H1 (cell line): ENCODE data around the gene MDFI. TPM values are rescaled to one million over a fixed set of nuclear protein-coding genes. Genes with fewer than 3 reads are reported as not detected.

ENCODE experiments used
- CTCF ChIA-PET: fragments of 300-600 bp; sonication (Branson Sonifier 250); formaldehyde crosslinking; loops from one replicate; lab custom pipeline; 2021; ENCODE audit not compliant: partially characterized antibody; lab: Charles Lee
- POLR2A ChIA-PET: fragments of 300-600 bp; sonication (Branson Sonifier 250); formaldehyde crosslinking; loops from one replicate; lab custom pipeline; 2021; ENCODE audit warnings: inconsistent platforms; ENCODE audit not compliant: partially characterized antibody; lab: Charles Lee
- DNase-seq, 2 experiments: peaks; one replicate each; pipeline versions ENCODE4 v3.0.0 to v3.0.0-alpha.2; 2010 to 2022; ENCODE audit warnings: low spot score in 2 of 2, low read depth in 1 of 2, mixed read lengths in 1 of 2
- FAIRE-seq: peaks from 2 replicates; lab custom pipeline; 2011; peaks lifted over from hg19 to GRCh38; lab: Jason Lieb, UNC
- H2AFZ ChIP-seq: 2 replicates; pipeline ENCODE4 v1.8.1; 2012; ENCODE audit warnings: low read length, inconsistent platforms
- H2AK5ac ChIP-seq: 2 replicates; pipeline ENCODE4 v1.6.1; 2013; ENCODE audit warnings: low read depth, low read length
- H2BK120ac ChIP-seq: replicated peaks from 2 replicates; pipeline ENCODE3; 2013; ENCODE audit warnings: low read depth, low read length, inconsistent platforms
- H2BK12ac ChIP-seq: 2 replicates; pipeline ENCODE4 v1.6.1; 2013; ENCODE audit warnings: low read depth, low read length
- H2BK15ac ChIP-seq: 2 replicates; pipeline ENCODE4 v1.6.1; 2013; ENCODE audit warnings: low read length
- H2BK20ac ChIP-seq: 2 replicates; pipeline ENCODE4 v1.6.1; 2013; ENCODE audit warnings: low read length
- H2BK5ac ChIP-seq: 2 replicates; pipeline ENCODE4 v1.6.1; 2013; ENCODE audit warnings: low read depth, low read length
- H3K14ac ChIP-seq: 2 replicates; pipeline ENCODE4 v1.6.1; 2013; ENCODE audit warnings: inconsistent platforms; ENCODE audit not compliant: insufficient read length
- H3K18ac ChIP-seq: 2 replicates; pipeline ENCODE4 v1.6.1; 2013; ENCODE audit warnings: low read length; ENCODE audit errors: extremely low read depth
- H3K23ac ChIP-seq: 2 replicates; pipeline ENCODE4 v1.6.1; 2013; ENCODE audit warnings: inconsistent platforms; ENCODE audit not compliant: insufficient read length
- H3K23me2 ChIP-seq: 2 replicates; pipeline ENCODE4 v1.6.1; 2013; ENCODE audit warnings: low read depth, low read length
- H3K27ac ChIP-seq: 2 replicates; pipeline ENCODE4 v1.6.1; 2011; ENCODE audit warnings: low read depth, low read length, inconsistent platforms
- H3K27me3 ChIP-seq, 4 experiments: replicated peaks in 1 of 4; 1 replicate in 1 of 4; 2 replicates in 3 of 4; pipeline versions ENCODE4 v1.6.1 to v1.8.1; 2011 to 2013; ENCODE audit warnings: low read length in 3 of 4, mild to moderate bottlenecking in 3 of 4, inconsistent platforms in 2 of 4, mixed read lengths in 2 of 4, moderate library complexity in 1 of 4; ENCODE audit not compliant: control insufficient read depth in 3 of 4, insufficient read depth in 3 of 4; ENCODE audit errors: extremely low read depth in 1 of 4
- H3K36me3 ChIP-seq, 4 experiments: 2 replicates each; pipeline versions ENCODE4 v1.6.1 to v1.8.1; 2011 to 2013; ENCODE audit warnings: mild to moderate bottlenecking in 4 of 4, low read length in 3 of 4, moderate library complexity in 2 of 4, control low read depth in 1 of 4, inconsistent platforms in 1 of 4; ENCODE audit not compliant: insufficient read depth in 4 of 4, control insufficient read depth in 2 of 4
- H3K4ac ChIP-seq: replicated peaks from 2 replicates; pipeline ENCODE3; 2013; ENCODE audit warnings: low read length, low read depth, mixed read lengths, inconsistent platforms; ENCODE audit not compliant: insufficient read length
- H3K4me1 ChIP-seq, 4 experiments: replicated peaks in 1 of 4; 1 replicate in 1 of 4; 2 replicates in 3 of 4; pipeline versions ENCODE4 v1.6.1 to v1.8.1; 2011 to 2013; ENCODE audit warnings: low read length in 3 of 4, inconsistent platforms in 2 of 4, mixed read lengths in 1 of 4; ENCODE audit not compliant: insufficient read depth in 4 of 4, control insufficient read depth in 3 of 4
- H3K4me2 ChIP-seq, 2 experiments: 2 replicates each; pipeline versions ENCODE4 v1.6.1 to v1.8.1; 2011 to 2013; ENCODE audit warnings: low read depth in 2 of 2, low read length in 2 of 2, control low read depth in 1 of 2, inconsistent platforms in 1 of 2, mild to moderate bottlenecking in 1 of 2; ENCODE audit not compliant: insufficient read depth in 1 of 2
- H3K4me3 ChIP-seq, 4 experiments: fragments of 200-600, 300-600 bp in 1 of 4; sonication (generic), shearing (Covaris generic), sonication (Bioruptor Twin) in 1 of 4; 2 replicates each; pipeline versions ENCODE4 v1.5.1 to v1.8.1; 2011 to 2016; ENCODE audit warnings: low read length in 4 of 4, low read depth in 3 of 4, control low read depth in 2 of 4, inconsistent platforms in 2 of 4, mild to moderate bottlenecking in 2 of 4, mixed read lengths in 1 of 4, moderate library complexity in 1 of 4; ENCODE audit not compliant: insufficient read depth in 2 of 4; ENCODE audit errors: extremely low read depth in 1 of 4
- H3K56ac ChIP-seq: replicated peaks from 2 replicates; pipeline ENCODE3; 2013; ENCODE audit warnings: low read depth, mild to moderate bottlenecking, mixed read lengths, low read length, inconsistent platforms; ENCODE audit not compliant: insufficient read length
- H3K79me1 ChIP-seq: 2 replicates; pipeline ENCODE4 v1.6.1; 2013; ENCODE audit warnings: low read depth, low read length, control low read depth
- H3K79me2 ChIP-seq, 2 experiments: 2 replicates each; pipeline versions ENCODE4 v1.6.1 to v1.8.1; 2012 to 2013; ENCODE audit warnings: low read length in 2 of 2, mild to moderate bottlenecking in 2 of 2, inconsistent platforms in 1 of 2; ENCODE audit not compliant: insufficient read depth in 2 of 2, control insufficient read depth in 1 of 2
- H3K9ac ChIP-seq, 4 experiments: replicated peaks in 1 of 4; 1 replicate in 1 of 4; 2 replicates in 3 of 4; pipeline versions ENCODE4 v1.6.1 to v1.8.1; 2011 to 2013; ENCODE audit warnings: low read depth in 3 of 4, low read length in 3 of 4, control low read depth in 2 of 4, mild to moderate bottlenecking in 2 of 4, moderate library complexity in 2 of 4, inconsistent platforms in 1 of 4; ENCODE audit errors: extremely low read depth in 1 of 4
- H3K9me3 ChIP-seq, 2 experiments: 2 replicates each; pipeline versions ENCODE4 v1.6.1 to v1.8.1; 2012 to 2013; ENCODE audit warnings: mild to moderate bottlenecking in 2 of 2, moderate library complexity in 2 of 2, control low read depth in 1 of 2, inconsistent platforms in 1 of 2, low read depth in 1 of 2, low read length in 1 of 2, mixed read lengths in 1 of 2; ENCODE audit not compliant: insufficient read depth in 2 of 2
- H4K20me1 ChIP-seq, 2 experiments: replicated peaks in 1 of 2; 2 replicates each; pipeline versions ENCODE3 to v1.8.1; 2011 to 2013; ENCODE audit warnings: inconsistent platforms in 2 of 2, low read length in 2 of 2, mild to moderate bottlenecking in 1 of 2; ENCODE audit not compliant: insufficient read depth in 2 of 2, control insufficient read depth in 1 of 2
- H4K5ac ChIP-seq: 2 replicates; pipeline ENCODE4 v1.6.1; 2013; ENCODE audit warnings: low read length, low read depth, mixed read lengths, inconsistent platforms; ENCODE audit not compliant: insufficient read length
- H4K8ac ChIP-seq: 2 replicates; pipeline ENCODE4 v1.8.0; 2013; ENCODE audit warnings: mild to moderate bottlenecking, moderate library complexity, low read length, inconsistent platforms; ENCODE audit not compliant: insufficient read depth; ENCODE audit errors: extremely low read depth
- H4K91ac ChIP-seq: replicated peaks from 2 replicates; pipeline ENCODE3; 2013; ENCODE audit warnings: low read length, mixed read lengths, inconsistent platforms; ENCODE audit not compliant: insufficient read length
- BRCA1 ChIP-seq: IDR thresholded peaks from 2 replicates; pipeline ENCODE4 v1.6.1; 2012; ENCODE audit warnings: low read depth, low read length, improper control_type of control experiment
- EZH2 ChIP-seq: fragments of 200-600 bp; sonication (generic); IDR thresholded peaks from 2 replicates; pipeline ENCODE4 v1.7.1; 2012; ENCODE audit warnings: low read depth, mild to moderate bottlenecking, moderate library complexity, low read length, inconsistent platforms; ENCODE audit not compliant: severe bottlenecking
- FOSL1 ChIP-seq: IDR thresholded peaks from 2 replicates; pipeline ENCODE4 v1.6.1; 2011; ENCODE audit warnings: mild to moderate bottlenecking, low read depth, low read length, moderate library complexity; ENCODE audit not compliant: insufficient read depth
- PHF8 ChIP-seq: fragments of 200-600 bp; sonication (generic); conservative IDR thresholded peaks from 2 replicates; pipeline ENCODE4 v1.7.1; 2012; ENCODE audit warnings: low read depth, mild to moderate bottlenecking, inconsistent platforms, low read length, moderate library complexity
- SIN3A ChIP-seq, 2 experiments: IDR thresholded peaks in 1 of 2; conservative IDR thresholded peaks in 1 of 2; 2 replicates each; pipeline ENCODE4 v1.6.1; 2011 to 2012; ENCODE audit warnings: low read length in 2 of 2, improper control_type of control experiment in 1 of 2, low read depth in 1 of 2, mild to moderate bottlenecking in 1 of 2
- TBP ChIP-seq: IDR thresholded peaks from 2 replicates; pipeline ENCODE4 v1.6.1; 2011; ENCODE audit warnings: low read depth, low read length, improper control_type of control experiment
- TEAD4 ChIP-seq: IDR thresholded peaks from 2 replicates; pipeline ENCODE4 v1.6.1; 2012; ENCODE audit warnings: low read depth, low read length, inconsistent platforms, mixed read lengths
- YY1 ChIP-seq: IDR thresholded peaks from 2 replicates; pipeline ENCODE4 v1.6.1; 2011; ENCODE audit warnings: low read depth, mild to moderate bottlenecking, low read length
- WGBS, 2 experiments: shearing (Covaris generic) in 1 of 2; methylation state at CpG; one replicate each; pipeline versions ENCODE4 v1.1.6 to v1.1.7; 2013 to 2015; ENCODE audit warnings: low lambda C conversion rate in 2 of 2, mixed read lengths in 2 of 2, inconsistent platforms in 1 of 2, low coverage in 1 of 2, missing lambda C conversion rate in 1 of 2; ENCODE audit not compliant: insufficient replicate concordance in 2 of 2, insufficient coverage in 1 of 2, insufficient read length in 1 of 2; ENCODE audit errors: extremely low coverage in 1 of 2, missing lambda C conversion rate in 1 of 2; 5-methylcytosine and 5-hydroxymethylcytosine counted together
- polyA plus RNA-seq, 7 experiments: library from polyadenylated mRNA; depleted of rRNA in 3 of 7; stranded (reverse) in 5 of 7; unstranded in 2 of 7; fragments of >200 nt in 5 of 7; fragments of 200-250 nt in 2 of 7; gene quantifications; 1 replicate in 5 of 7; 2 replicates in 1 of 7; 4 replicates in 1 of 7; pipeline versions ENCODE4 v1.2.1 to v1.2.3, GENCODE V29; 2011 to 2013; ENCODE audit warnings: missing spikeins in 2 of 7, mixed read lengths in 2 of 7
- total RNA-seq: library from RNA; stranded (reverse); fragmentation: NEBNext Ultra II Directional; extraction: Animal tissue kit (Norgen Biotek cat#: 25700); gene quantifications from 2 replicates; pipeline ENCODE4 v1.2.1, GENCODE V29; 2021
- TF ChIP-seq, protein P1 (sequence below): IDR thresholded peaks from 2 replicates; pipeline ENCODE4 v1.6.1; 2011; ENCODE audit warnings: low read length, improper control_type of control experiment
- TF ChIP-seq, protein P2 (sequence below), 3 experiments: IDR thresholded peaks; 1 replicate in 2 of 3; 2 replicates in 1 of 3; pipeline versions ENCODE4 v1.5.1 to v1.6.1; 2011; ENCODE audit warnings: low read length in 3 of 3, mild to moderate bottlenecking in 3 of 3, inconsistent platforms in 2 of 3, low read depth in 1 of 3, moderate library complexity in 1 of 3; ENCODE audit not compliant: insufficient read depth in 1 of 3; ENCODE audit errors: control extremely low read depth in 1 of 3

The MDFI gene
- total and polyA plus RNA-seq, 2 of the 8 experiments (the other 6 are each of a cell fraction or from before 2014, with no cell fraction given) = 41.0 to 65.6 TPM

DNA sequence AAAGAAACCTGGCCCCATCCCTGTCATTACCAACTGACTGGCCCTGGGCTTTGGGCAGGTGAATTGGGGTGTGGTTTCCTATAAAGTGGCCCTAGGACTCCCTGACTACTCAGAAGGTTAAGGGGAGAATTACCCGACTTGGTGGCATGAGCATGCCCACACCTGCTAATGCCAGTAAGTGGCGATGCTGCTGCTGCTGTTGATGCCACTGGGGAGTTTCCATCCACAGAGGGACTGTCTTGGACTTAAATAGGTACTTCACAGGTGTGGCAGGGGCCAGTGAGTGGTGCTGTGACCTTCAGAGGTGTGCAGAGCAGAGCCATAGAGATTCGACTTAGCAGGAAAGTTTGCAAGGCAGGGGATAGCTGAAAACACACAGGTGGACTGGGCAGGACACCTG, 32.6 kb upstream of the MDFI start:
- no peaks in the 10 kb centered on the region for H3K79me2 ChIP-seq
- H2BK5ac ChIP-seq = no peak overlapping the region
- no peak overlapping the region for H3K4ac ChIP-seq
- peaks cover 0 to 9% (median 3%) of the 10 kb centered on the region in 4 experiments; a peak in 4 of 7 replicates for H3K4me1 ChIP-seq
- 86% methylated on average over 3 of the region's 3 CpGs; no CpG with 5 or more reads in 1 of the 2 experiments for WGBS, 2 experiments
- H3K14ac ChIP-seq = no peak overlapping the region
- no peak overlapping the region for H2BK120ac ChIP-seq
- no peak overlapping the region for H2BK20ac ChIP-seq
- H3K4me2 ChIP-seq = no peak overlapping the region
- no peak overlapping the region for H4K91ac ChIP-seq
- H3K23ac ChIP-seq = no peak overlapping the region
- no peak overlapping the region for H3K4me3 ChIP-seq
- H4K5ac ChIP-seq = no peak overlapping the region
- H4K20me1 ChIP-seq = no peaks in the 10 kb centered on the region
- no peaks in the 10 kb centered on the region for H3K36me3 ChIP-seq
- no peak overlapping the region; a peak in 1 of 7 replicates for H3K9ac ChIP-seq
- no peak overlapping the region for H2AFZ ChIP-seq
- CTCF ChIA-PET = interaction anchor here (0.7 to 18.9 kb wide), 14 partner anchors 11 to 342 kb away, joined by 3 to 299 read pairs (median 5); no protein-coding TSS in a partner anchor
- H3K79me1 ChIP-seq = no peaks in the 10 kb centered on the region
- H2AK5ac ChIP-seq = peak overlapping the region; percentile 86; the same call in 1 of the 2 replicates
- no peak overlapping the region for H3K27ac ChIP-seq
- no peak overlapping the region for H2BK12ac ChIP-seq
- no peaks in the 10 kb centered on the region for H3K27me3 ChIP-seq
- no peaks in the 10 kb centered on the region for H3K9me3 ChIP-seq
- POLR2A ChIA-PET = interaction anchor here (0.7 to 1.0 kb wide), 2 partner anchors 16 to 51 kb away, joined by 3 read pairs; no protein-coding TSS in a partner anchor
- H3K56ac ChIP-seq = no peak overlapping the region
- no peak for DNase-seq
- no peak overlapping the region for H4K8ac ChIP-seq
- H2BK15ac ChIP-seq = no peak overlapping the region
- no peaks in the 10 kb centered on the region for H3K23me2 ChIP-seq
- FAIRE-seq = no peak
- no peak overlapping the region for H3K18ac ChIP-seq
- TF ChIP-seq TEAD4 = no peak
- TF ChIP-seq TBP = no peak
- TF ChIP-seq PHF8 = no peak
- TF ChIP-seq EZH2 = no peak
- no peak for TF ChIP-seq BRCA1
- TF ChIP-seq FOSL1 = no peak
- TF ChIP-seq YY1 = no peak
- TF ChIP-seq, protein P1, sequence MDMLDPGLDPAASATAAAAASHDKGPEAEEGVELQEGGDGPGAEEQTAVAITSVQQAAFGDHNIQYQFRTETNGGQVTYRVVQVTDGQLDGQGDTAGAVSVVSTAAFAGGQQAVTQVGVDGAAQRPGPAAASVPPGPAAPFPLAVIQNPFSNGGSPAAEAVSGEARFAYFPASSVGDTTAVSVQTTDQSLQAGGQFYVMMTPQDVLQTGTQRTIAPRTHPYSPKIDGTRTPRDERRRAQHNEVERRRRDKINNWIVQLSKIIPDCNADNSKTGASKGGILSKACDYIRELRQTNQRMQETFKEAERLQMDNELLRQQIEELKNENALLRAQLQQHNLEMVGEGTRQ = no peak
- TF ChIP-seq, protein P2, sequence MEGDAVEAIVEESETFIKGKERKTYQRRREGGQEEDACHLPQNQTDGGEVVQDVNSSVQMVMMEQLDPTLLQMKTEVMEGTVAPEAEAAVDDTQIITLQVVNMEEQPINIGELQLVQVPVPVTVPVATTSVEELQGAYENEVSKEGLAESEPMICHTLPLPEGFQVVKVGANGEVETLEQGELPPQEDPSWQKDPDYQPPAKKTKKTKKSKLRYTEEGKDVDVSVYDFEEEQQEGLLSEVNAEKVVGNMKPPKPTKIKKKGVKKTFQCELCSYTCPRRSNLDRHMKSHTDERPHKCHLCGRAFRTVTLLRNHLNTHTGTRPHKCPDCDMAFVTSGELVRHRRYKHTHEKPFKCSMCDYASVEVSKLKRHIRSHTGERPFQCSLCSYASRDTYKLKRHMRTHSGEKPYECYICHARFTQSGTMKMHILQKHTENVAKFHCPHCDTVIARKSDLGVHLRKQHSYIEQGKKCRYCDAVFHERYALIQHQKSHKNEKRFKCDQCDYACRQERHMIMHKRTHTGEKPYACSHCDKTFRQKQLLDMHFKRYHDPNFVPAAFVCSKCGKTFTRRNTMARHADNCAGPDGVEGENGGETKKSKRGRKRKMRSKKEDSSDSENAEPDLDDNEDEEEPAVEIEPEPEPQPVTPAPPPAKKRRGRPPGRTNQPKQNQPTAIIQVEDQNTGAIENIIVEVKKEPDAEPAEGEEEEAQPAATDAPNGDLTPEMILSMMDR (IDR thresholded peaks at IDR 0.05; ENCODE audit: control extremely low read depth in 1 of 3, insufficient read depth in 1 of 3, low read depth in 1 of 3, low read length in 3 of 3) = no peak
- TF ChIP-seq SIN3A (conservative IDR thresholded peaks at IDR 0.05 in 1 of 2, IDR thresholded peaks at IDR 0.05 in 1 of 2; ENCODE audit: low read depth in 1 of 2, low read length in 2 of 2) = no peak
